NOMO-1 treated with DMSO at 0.1 percent for 48 hours (cell line): ENCODE data around the gene COPG1.
"Not testable (repeated sequence)": the region's sequence is repeated elsewhere in the genome, so short reads cannot be mapped to it uniquely, and the experiment has no call there.

Experiments used
- DNase-seq: peaks from one replicate; lab custom pipeline; 2025; ENCODE audit not compliant: unreplicated experiment; lab: John Stamatoyannopoulos, UW

Gene COPG1

GRCh38 chr3:129239991-129240390, 9.4 kb upstream of the COPG1 start:
- no peak for DNase-seq

GRCh38 chr3:129240436-129240835, 9.0 kb upstream of the COPG1 start:
- no peak for DNase-seq

GRCh38 chr3:129245141-129245540, 4.3 kb upstream of the COPG1 start:
- no peak for DNase-seq

GRCh38 chr3:129245641-129246306, 3.6 kb upstream of the COPG1 start:
- peak; percentile 99 for DNase-seq

GRCh38 chr3:129246636-129247035, 2.8 kb upstream of the COPG1 start:
- no peak for DNase-seq

GRCh38 chr3:129248286-129248979, 973 bp upstream of the COPG1 start:
- no peak for DNase-seq

- DNase-seq: no peak
Observed at GRCh38 chr3:129252748-129253147, 3.3 kb downstream of the COPG1 start.

- DNase-seq: no peak
Observed at GRCh38 chr3:129254536-129255230, 5.3 kb downstream of the COPG1 start.

- DNase-seq: no peak
Observed at GRCh38 chr3:129256270-129256669, 6.9 kb downstream of the COPG1 start.

- DNase-seq: no peak
Observed at GRCh38 chr3:129257609-129258008, 8.2 kb downstream of the COPG1 start.

GRCh38 chr3:129259612-129260477, 10.4 kb downstream of the COPG1 start:
- no peak for DNase-seq

- no peak for DNase-seq
Observed at GRCh38 chr3:129260606-129261005, 11.2 kb downstream of the COPG1 start.

GRCh38 chr3:129261894-129262293, 12.5 kb downstream of the COPG1 start:
- DNase-seq: no peak

GRCh38 chr3:129263161-129263910, 13.9 kb downstream of the COPG1 start:
- DNase-seq: no peak

- not testable (repeated sequence) for DNase-seq
Observed at GRCh38 chr3:129264994-129265393, 15.6 kb downstream of the COPG1 start.

GRCh38 chr3:129266651-129267050, 17.2 kb downstream of the COPG1 start:
- no peak for DNase-seq

GRCh38 chr3:129268396-129268795, 19.0 kb downstream of the COPG1 start:
- DNase-seq: no peak

- no peak for DNase-seq
Observed at GRCh38 chr3:129271674-129272073, 22.3 kb downstream of the COPG1 start.

- no peak for DNase-seq
Observed at GRCh38 chr3:129276385-129276784, 27.0 kb downstream of the COPG1 start.

GRCh38 chr3:129277829-129278271, 28.4 kb downstream of the COPG1 start:
- DNase-seq: no peak
